Ovary (tissue), 9 donors: ENCODE results near the gene WDR90. TPM values are rescaled to one million over a fixed set of nuclear protein-coding genes. Genes with fewer than 3 reads are reported as not detected.

Experiments
- DNase-seq, 5 donors: peaks; one replicate each; pipeline ENCODE4 v3.0.0-alpha.2; 2019 to 2020
- H3K27ac ChIP-seq, 2 donors: fragments of 200-600 bp; one replicate each; pipeline versions ENCODE4 v1.5.1 to v1.8.0; 2019 to 2022
- H3K27me3 ChIP-seq: fragments of 200-600 bp; one replicate; pipeline ENCODE4 v1.8.0; 2022
- H3K36me3 ChIP-seq: fragments of 200-600 bp; sonication (generic); one replicate; pipeline ENCODE4 v1.5.1; 2019
- H3K4me1 ChIP-seq: one replicate; pipeline ENCODE4 v1.8.1; 2013; ENCODE audit warnings: mild to moderate bottlenecking, moderate library complexity; ENCODE audit not compliant: insufficient read depth
- H3K4me3 ChIP-seq: fragments of 200-600 bp; sonication (generic); one replicate; pipeline ENCODE4 v1.5.1; 2017
- H3K9me3 ChIP-seq, 2 donors: fragments of 200-600 bp in 1 of 2; sonication (generic) in 1 of 2; one replicate each; pipeline versions ENCODE4 v1.5.1 to v1.8.1; 2013 to 2019; ENCODE audit warnings: mild to moderate bottlenecking in 1 of 2, moderate library complexity in 1 of 2
- EP300 ChIP-seq: sonication (generic); formaldehyde crosslinking; IDR thresholded peaks from one replicate; pipeline ENCODE4 v1.6.1; 2017; ENCODE audit warnings: antibody characterized with exemption
- POLR2A ChIP-seq: fragments of 450-650 bp; IDR thresholded peaks from one replicate; pipeline ENCODE4 v1.6.1; 2017; ENCODE audit warnings: antibody characterized with exemption, mild to moderate bottlenecking, moderate library complexity
- WGBS, 3 donors: extraction: QIAGEN DNeasy Blood & Tissue Kit in 1 of 3; methylation state at CpG; one replicate each; pipeline versions ENCODE4 v1.1.5 to v1.1.7; 2013 to 2017; 5-methylcytosine and 5-hydroxymethylcytosine counted together
- intact Hi-C, 4 donors: fragments of 100-400 bp; cut with DNase I; formaldehyde crosslinking; loops; one replicate each; pipeline versions ENCODE4 v1.11.0 to v1.15.1; 2022 to 2023
- polyA plus RNA-seq, 2 donors: library from polyadenylated mRNA; stranded (reverse); fragments of 200-250 nt in 1 of 2; fragments of 350-450 nt in 1 of 2; fragmentation: Illumina TruSeq in 1 of 2; extraction: RNeasy Lipid Tissue Mini Kit (QIAGEN cat#74804) in 1 of 2; gene quantifications; one replicate each; pipeline ENCODE4 v1.2.3, GENCODE V29; 2013 to 2014
- total RNA-seq, 7 donors: library from RNA; depleted of rRNA in 2 of 7; stranded (reverse); fragments of >200 nt in 2 of 7; fragmentation: NEBNext Ultra II Directional in 3 of 7; extraction: Animal tissue kit (Norgen Biotek cat#: 25700) in 3 of 7; gene quantifications; one replicate each; pipeline versions ENCODE4 v1.1.0 to v1.2.4, GENCODE V29; 2016 to 2023
- TF ChIP-seq, protein P1 (sequence below), 3 donors: fragments of 450-650 bp in 2 of 3; fragments of 200-600 bp in 1 of 3; IDR thresholded peaks; one replicate each; pipeline versions ENCODE4 v1.5.1 to v1.8.0; 2016 to 2022; ENCODE audit warnings: antibody characterized with exemption in 3 of 3, mild to moderate bottlenecking in 1 of 3
- donor health status: DM: no; HTN: no; CAD: no; lungs with moderate emphysema.
- donor health status: DM: no; HTN: no; CAD: no.
- donor health status: Bipolar disorder and iron deficiency.
- donor health status: DM: yes; HTN: yes; CAD: no.
- donor health status: DM: no; HTN: no; CAD: no.
- donor health status: DM: yes; HTN: yes; CAD: no.

WDR90 gene
- total and polyA plus RNA-seq, 9 donors = 1.4 to 58.2 (median 37.1) TPM

DNA sequence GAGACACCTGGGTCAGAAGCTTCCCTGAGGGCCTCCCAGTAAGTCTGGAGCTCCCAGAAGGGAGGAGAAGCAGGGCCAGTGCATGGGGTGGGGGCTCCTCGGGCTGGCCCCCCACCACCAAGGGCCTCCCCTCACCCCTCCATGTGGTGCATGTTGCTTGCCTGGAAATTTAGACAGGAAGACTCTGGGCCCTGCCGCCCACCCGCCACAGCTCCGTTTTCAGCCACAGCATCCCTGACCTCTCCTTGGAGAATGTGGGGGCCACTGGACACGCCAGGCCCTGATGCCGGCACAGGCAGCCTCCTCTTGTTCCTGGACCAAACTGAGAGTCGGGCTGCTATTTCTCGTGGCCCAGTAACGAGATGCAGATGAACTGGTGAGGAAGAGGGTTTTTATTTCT lies 10.3 kb upstream of the WDR90 start:
- intact Hi-C loops = loop anchor here in 1 of 4 donors (5.0 to 10.0 kb wide), 2 partner anchors 47 to 1326 kb away; partner anchors contain the start of genes RAB40C, RNF151 and RPS2
- peak in 2 of 5 donors; percentile 19 to 34 for DNase-seq
- no peaks in the 10 kb centered on the region for H3K27me3 ChIP-seq
- no peak for TF ChIP-seq EP300
- H3K36me3 ChIP-seq = no peaks in the 10 kb centered on the region
- no peak overlapping the region for H3K27ac ChIP-seq
- WGBS, 3 donors = 61 to 68% (median 64%) methylated on average over 9 of the region's 9 CpGs
- no peaks in the 10 kb centered on the region for H3K9me3 ChIP-seq
- peaks cover 19% of the 10 kb centered on the region for H3K4me1 ChIP-seq
- no peak overlapping the region for H3K4me3 ChIP-seq

DNA sequence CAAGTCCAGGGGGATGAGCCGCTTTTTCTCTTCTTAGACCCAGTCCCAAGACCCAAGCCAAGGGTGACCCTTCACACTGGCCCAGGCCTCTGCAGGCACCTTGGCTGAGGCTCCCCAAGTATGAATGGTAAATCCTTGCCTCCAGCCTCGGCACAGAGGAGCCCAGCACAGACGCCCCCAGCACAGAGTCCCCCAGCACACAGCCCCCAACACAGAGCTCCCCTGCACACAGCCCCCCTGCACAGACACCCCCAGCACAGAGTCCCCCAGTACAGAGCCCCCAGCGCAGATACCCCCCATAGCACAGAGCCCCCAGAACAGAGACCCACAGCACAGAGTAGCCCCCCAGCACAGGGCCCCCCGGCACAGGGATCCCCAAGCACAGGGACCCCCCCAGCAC lies 8.6 kb upstream of the WDR90 start:
- H3K27me3 ChIP-seq = no peaks in the 10 kb centered on the region
- 85 to 96% (median 90%) methylated on average over 3 to 5 of the region's 5 CpGs for WGBS, 3 donors
- H3K9me3 ChIP-seq = no peaks in the 10 kb centered on the region
- intact Hi-C loops = loop anchor here in 1 of 4 donors (5.0 kb wide), 1 partner anchor 58 kb away; no protein-coding TSS in a partner anchor
- no peak overlapping the region for H3K4me3 ChIP-seq
- peak in 1 of 5 donors; percentile 36 for DNase-seq
- H3K36me3 ChIP-seq = no peaks in the 10 kb centered on the region
- H3K27ac ChIP-seq = no peak overlapping the region
- TF ChIP-seq, protein P1, sequence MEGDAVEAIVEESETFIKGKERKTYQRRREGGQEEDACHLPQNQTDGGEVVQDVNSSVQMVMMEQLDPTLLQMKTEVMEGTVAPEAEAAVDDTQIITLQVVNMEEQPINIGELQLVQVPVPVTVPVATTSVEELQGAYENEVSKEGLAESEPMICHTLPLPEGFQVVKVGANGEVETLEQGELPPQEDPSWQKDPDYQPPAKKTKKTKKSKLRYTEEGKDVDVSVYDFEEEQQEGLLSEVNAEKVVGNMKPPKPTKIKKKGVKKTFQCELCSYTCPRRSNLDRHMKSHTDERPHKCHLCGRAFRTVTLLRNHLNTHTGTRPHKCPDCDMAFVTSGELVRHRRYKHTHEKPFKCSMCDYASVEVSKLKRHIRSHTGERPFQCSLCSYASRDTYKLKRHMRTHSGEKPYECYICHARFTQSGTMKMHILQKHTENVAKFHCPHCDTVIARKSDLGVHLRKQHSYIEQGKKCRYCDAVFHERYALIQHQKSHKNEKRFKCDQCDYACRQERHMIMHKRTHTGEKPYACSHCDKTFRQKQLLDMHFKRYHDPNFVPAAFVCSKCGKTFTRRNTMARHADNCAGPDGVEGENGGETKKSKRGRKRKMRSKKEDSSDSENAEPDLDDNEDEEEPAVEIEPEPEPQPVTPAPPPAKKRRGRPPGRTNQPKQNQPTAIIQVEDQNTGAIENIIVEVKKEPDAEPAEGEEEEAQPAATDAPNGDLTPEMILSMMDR (IDR thresholded peaks at IDR 0.05) = no peak
- TF ChIP-seq POLR2A (no peak), EP300 (no peak)
- H3K4me1 ChIP-seq = peaks cover 16% of the 10 kb centered on the region

GRCh38 chr16:641326-642188 lies 7.6 kb upstream of the WDR90 start, which contains the start of gene MCRIP2:
TSS of gene MCRIP2 (plus strand) at chr16:641828. CDS start at chr16:641992, 164 bp downstream.
- Histone ChIP-seq H3K9me3 (no peaks in the 10 kb centered on the region), H3K4me3 (peak within 1 kb of the TSS; percentile 73), H3K4me1 (peaks cover 17% of the 10 kb centered on the region), H3K27ac (peak within 1 kb of the TSS; percentile 64 to 82), H3K27me3 (no peaks in the 10 kb centered on the region), H3K36me3 (no peaks in the 10 kb centered on the region)
- intact Hi-C loops = loop anchor here in 1 of 4 donors (5.0 kb wide), 1 partner anchor 59 kb away; no protein-coding TSS in a partner anchor
- TF ChIP-seq POLR2A = no peak
- no peak for TF ChIP-seq EP300
- TF ChIP-seq, protein P1 (IDR thresholded peaks at IDR 0.05) = no peak
- peak; percentile 85 to 92 (median 90) for DNase-seq
- 1 to 2% (median 1%) methylated on average over 8 to 81 of the region's 81 CpGs for WGBS, 3 donors

DNA sequence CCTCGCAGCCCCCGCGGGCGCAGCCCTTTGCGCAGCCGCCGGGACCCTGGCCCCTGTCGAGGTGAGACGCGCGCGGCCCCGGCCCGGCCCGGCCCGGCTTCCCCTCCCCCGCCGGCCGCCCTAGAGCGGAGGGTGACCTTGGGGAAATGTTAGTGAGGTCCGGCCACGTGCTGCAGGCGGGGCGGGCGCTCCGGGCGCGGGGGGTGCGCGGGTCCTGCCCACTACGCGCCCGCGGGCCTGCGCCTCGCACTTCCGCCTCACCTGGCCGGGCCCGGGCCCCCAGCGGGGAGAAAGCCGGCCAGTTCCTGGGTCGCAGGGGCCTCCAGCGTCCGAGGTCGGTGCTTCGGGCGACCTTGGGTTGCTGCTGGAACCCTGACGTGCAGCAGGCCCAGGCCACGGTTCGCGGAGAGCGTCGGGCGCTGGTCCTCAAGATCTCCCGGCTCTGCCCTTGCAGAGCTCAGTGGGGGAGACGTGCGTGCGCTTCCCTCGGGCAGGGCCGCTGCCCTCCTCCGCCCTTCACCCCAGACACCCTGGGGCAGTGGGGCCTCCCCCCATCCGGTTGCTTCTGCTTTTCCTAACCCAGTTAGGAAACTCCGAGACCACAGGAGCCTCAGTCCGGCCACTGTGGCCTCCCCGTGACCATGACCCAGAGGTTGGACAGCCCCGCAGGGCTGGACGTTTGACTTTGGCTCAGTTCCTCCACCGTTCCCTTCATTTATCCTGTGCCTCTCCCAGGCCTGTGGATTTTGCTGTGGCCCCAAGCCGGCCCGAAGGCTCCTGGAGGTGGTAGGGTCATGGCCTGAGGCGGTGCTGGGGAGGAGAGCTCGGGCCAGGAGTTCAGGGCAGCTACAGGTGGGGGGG lies 6.7 kb upstream of the WDR90 start:
- peaks cover 16% of the 10 kb centered on the region for H3K4me1 ChIP-seq
- intact Hi-C loops = loop anchor here in 1 of 4 donors (5.0 kb wide), 1 partner anchor 60 kb away; no protein-coding TSS in a partner anchor
- peak overlapping the region; percentile 41 to 82 for H3K27ac ChIP-seq
- 5 to 9% (median 6%) methylated on average over 33 to 72 of the region's 72 CpGs for WGBS, 3 donors
- TF ChIP-seq POLR2A (no peak), EP300 (no peak)
- TF ChIP-seq, protein P1 (IDR thresholded peaks at IDR 0.05) = no peak
- peak; percentile 81 to 85 (median 83) for DNase-seq
- H3K9me3 ChIP-seq = no peaks in the 10 kb centered on the region
- H3K27me3 ChIP-seq = no peaks in the 10 kb centered on the region
- no peaks in the 10 kb centered on the region for H3K36me3 ChIP-seq
- H3K4me3 ChIP-seq = peak overlapping the region; percentile 73
